Fibroblast of lung (primary cell): ENCODE data around the gene SIPA1. TPM values are rescaled to one million over a fixed set of nuclear protein-coding genes. Genes with fewer than 3 reads are reported as not detected.

ENCODE experiments used
- DNase-seq, 2 donors: peaks; one replicate each; pipeline versions ENCODE4 v3.0.0 to v3.0.0-alpha.2; 2010; ENCODE audit warnings: low read depth in 2 of 2
- H2AFZ ChIP-seq: 2 replicates; pipeline ENCODE4 v1.5.1; 2012; ENCODE audit warnings: low read length, control low read depth, inconsistent platforms
- H3K27ac ChIP-seq: 2 replicates; pipeline ENCODE4 v1.5.1; 2011; ENCODE audit warnings: low read length, control low read depth; ENCODE audit not compliant: insufficient read depth
- H3K27me3 ChIP-seq: 2 replicates; pipeline ENCODE4 v1.5.1; 2011; ENCODE audit warnings: mild to moderate bottlenecking, low read length; ENCODE audit not compliant: control insufficient read depth, insufficient read depth
- H3K36me3 ChIP-seq: 2 replicates; pipeline ENCODE4 v1.5.1; 2011; ENCODE audit warnings: low read length; ENCODE audit not compliant: control insufficient read depth, insufficient read depth
- H3K4me1 ChIP-seq: 2 replicates; pipeline ENCODE4 v1.5.1; 2011; ENCODE audit warnings: low read length; ENCODE audit not compliant: control insufficient read depth, insufficient read depth; ENCODE audit errors: extremely low read depth
- H3K4me2 ChIP-seq: 2 replicates; pipeline ENCODE4 v1.5.1; 2011; ENCODE audit warnings: low read length, control low read depth; ENCODE audit not compliant: insufficient read depth; ENCODE audit errors: extremely low read depth
- H3K4me3 ChIP-seq, 4 experiments: fragments of 200-600 bp in 1 of 4; sonication (generic) in 1 of 4; replicated peaks in 1 of 4; 2 replicates each; pipeline ENCODE4 v1.5.1; 2011 to 2016; ENCODE audit warnings: low read length in 4 of 4, low read depth in 3 of 4, mild to moderate bottlenecking in 3 of 4, control low read depth in 2 of 4, inconsistent platforms in 1 of 4, mixed read lengths in 1 of 4; ENCODE audit not compliant: insufficient read depth in 1 of 4; ENCODE audit errors: control extremely low read depth in 1 of 4
- H3K79me2 ChIP-seq: 2 replicates; pipeline ENCODE4 v1.5.1; 2012; ENCODE audit warnings: mild to moderate bottlenecking, low read length, inconsistent platforms; ENCODE audit not compliant: control insufficient read depth, insufficient read depth
- H3K9ac ChIP-seq: 2 replicates; pipeline ENCODE4 v1.5.1; 2011; ENCODE audit warnings: mild to moderate bottlenecking, low read length, control low read depth; ENCODE audit not compliant: insufficient read depth
- H3K9me3 ChIP-seq: 2 replicates; pipeline ENCODE4 v1.5.1; 2012; ENCODE audit warnings: low read depth, low read length; ENCODE audit not compliant: control insufficient read depth, insufficient read depth
- H4K20me1 ChIP-seq: 2 replicates; pipeline ENCODE4 v1.5.1; 2011; ENCODE audit warnings: low read length; ENCODE audit not compliant: control insufficient read depth, insufficient read depth; ENCODE audit errors: extremely low read depth
- CTCF ChIP-seq, 2 donors: IDR thresholded peaks in 1 of 2; conservative IDR thresholded peaks in 1 of 2; 1 replicate in 1 of 2; 2 replicates in 1 of 2; pipeline ENCODE4 v1.5.1; 2011 to 2012; ENCODE audit warnings: low read length in 2 of 2, control low read depth in 1 of 2, inconsistent platforms in 1 of 2, low read depth in 1 of 2, mild to moderate bottlenecking in 1 of 2
- EZH2 ChIP-seq: IDR thresholded peaks from 2 replicates; pipeline ENCODE4 v1.5.1; 2012; ENCODE audit warnings: low read length, control low read depth, mild to moderate bottlenecking; ENCODE audit errors: missing control alignments
- polyA plus RNA-seq, 2 donors: library from polyadenylated mRNA; depleted of rRNA in 1 of 2; stranded (reverse) in 1 of 2; unstranded in 1 of 2; fragments of >200 nt; gene quantifications; 2 replicates each; pipeline ENCODE4 v1.2.1, GENCODE V29; 2011 to 2012; ENCODE audit warnings: missing spikeins in 1 of 2
- total RNA-seq: library from RNA; depleted of rRNA; stranded (reverse); fragments of >200 nt; gene quantifications from 2 replicates; pipeline ENCODE4 v1.2.1, GENCODE V29; 2014

SIPA1 gene
- total and polyA plus RNA-seq, 2 donors (not counting 1 experiment from before 2014, with no cell fraction given), result 7.8 to 32.5 TPM

- H3K4me1 ChIP-seq, result no peaks in the 10 kb centered on the region
- no peak for TF ChIP-seq CTCF (conservative IDR thresholded peaks at IDR 0.05 in 1 of 2, IDR thresholded peaks at IDR 0.05 in 1 of 2; ENCODE audit: low read depth in 1 of 2, low read length in 2 of 2)
- no peak for TF ChIP-seq EZH2
- H3K4me3 ChIP-seq, result no peak overlapping the region
- no peak overlapping the region for H3K27ac ChIP-seq
- no peak for DNase-seq
- H3K79me2 ChIP-seq, result no peaks in the 10 kb centered on the region
- peaks cover 4% of the 10 kb centered on the region for H3K27me3 ChIP-seq
- no peaks in the 10 kb centered on the region for H3K36me3 ChIP-seq
- no peak overlapping the region for H2AFZ ChIP-seq
- H3K9me3 ChIP-seq, result no peaks in the 10 kb centered on the region
- H3K9ac ChIP-seq, result no peak overlapping the region
- no peak overlapping the region for H3K4me2 ChIP-seq
- H4K20me1 ChIP-seq, result no peaks in the 10 kb centered on the region
Observed at GRCh38 chr11:65699306-65699705, 61.4 kb downstream of the SIPA1 start.

DNA sequence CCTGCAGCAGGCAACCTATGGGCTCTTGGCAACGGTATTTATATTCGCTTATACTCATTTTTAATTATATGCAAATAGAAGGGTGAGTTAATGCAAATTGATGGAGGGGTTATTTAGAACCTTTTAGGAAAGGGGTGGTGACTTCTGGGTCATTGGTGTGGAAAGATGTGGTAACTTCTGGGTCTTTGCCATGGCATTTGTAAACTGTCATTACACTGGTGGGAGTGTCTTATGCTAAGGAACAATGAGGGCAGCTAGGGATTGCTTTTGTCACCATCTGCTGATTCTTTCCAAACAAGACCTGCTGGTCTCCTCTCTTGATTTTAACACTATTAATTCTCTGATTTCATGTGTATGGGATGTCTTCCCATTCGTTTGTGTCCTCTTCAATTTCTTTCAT lies 62.5 kb downstream of the SIPA1 start:
- Histone ChIP-seq H2AFZ (no peak overlapping the region), H3K27ac (no peak overlapping the region), H3K4me3 (no peak overlapping the region), H3K79me2 (no peaks in the 10 kb centered on the region), H3K9me3 (no peaks in the 10 kb centered on the region), H3K4me1 (no peaks in the 10 kb centered on the region), H3K9ac (no peak overlapping the region), H3K27me3 (peaks cover 4% of the 10 kb centered on the region), H3K36me3 (no peaks in the 10 kb centered on the region), H3K4me2 (no peak overlapping the region), H4K20me1 (no peaks in the 10 kb centered on the region)
- TF ChIP-seq EZH2, result no peak
- TF ChIP-seq CTCF (conservative IDR thresholded peaks at IDR 0.05 in 1 of 2, IDR thresholded peaks at IDR 0.05 in 1 of 2; ENCODE audit: low read depth in 1 of 2, low read length in 2 of 2), result no peak
- no peak for DNase-seq

Other genes with a start within 250 kb of the SIPA1 start
- gene NEAT1, start 215.3 kb upstream of the SIPA1 start, total RNA-seq, result 177 and 299 TPM in 2 replicates
- gene NEAT1, start 215.3 kb upstream of the SIPA1 start, polyA plus RNA-seq, result 40.6 and 40.9 TPM in 2 replicates
- 14,068 and 21,991 TPM in 2 replicates for gene MALAT1, start 139.1 kb upstream of the SIPA1 start, total RNA-seq
- gene MALAT1, start 139.1 kb upstream of the SIPA1 start, polyA plus RNA-seq, result 482 and 583 TPM in 2 replicates
- gene SCYL1, start 113.0 kb upstream of the SIPA1 start, total RNA-seq, result 73.2 and 84.6 TPM in 2 replicates
- 58.2 and 62.3 TPM in 2 replicates for gene SCYL1, start 113.0 kb upstream of the SIPA1 start, polyA plus RNA-seq
- gene LTBP3, start 79.7 kb upstream of the SIPA1 start, total RNA-seq, result 37.3 and 39.0 TPM in 2 replicates
- gene LTBP3, start 79.7 kb upstream of the SIPA1 start, polyA plus RNA-seq, result 40.4 and 47.2 TPM in 2 replicates
- gene ZNRD2, start 67.6 kb upstream of the SIPA1 start, total RNA-seq, result 25.8 and 30.8 TPM in 2 replicates
- gene ZNRD2, start 67.6 kb upstream of the SIPA1 start, polyA plus RNA-seq, result 20.8 and 32.0 TPM in 2 replicates
- 17.5 and 23.4 TPM in 2 replicates for gene FAM89B, start 65.6 kb upstream of the SIPA1 start, total RNA-seq
- 18.2 and 18.3 TPM in 2 replicates for gene FAM89B, start 65.6 kb upstream of the SIPA1 start, polyA plus RNA-seq
- 46.5 and 53.5 TPM in 2 replicates for gene EHBP1L1, start 62.0 kb upstream of the SIPA1 start, total RNA-seq
- gene EHBP1L1, start 62.0 kb upstream of the SIPA1 start, polyA plus RNA-seq, result 12.4 and 12.8 TPM in 2 replicates
- gene KCNK7, start 42.3 kb upstream of the SIPA1 start, total RNA-seq, result under 0.01 TPM in 1 of 2 replicates, not detected in the other
- not detected in 2 replicates for gene KCNK7, start 42.3 kb upstream of the SIPA1 start, polyA plus RNA-seq
- gene MAP3K11, start 23.9 kb upstream of the SIPA1 start, total RNA-seq, result 16.7 and 19.3 TPM in 2 replicates
- 10.6 and 14.7 TPM in 2 replicates for gene MAP3K11, start 23.9 kb upstream of the SIPA1 start, polyA plus RNA-seq
- 11.0 and 14.7 TPM in 2 replicates for gene PCNX3, start 22.3 kb upstream of the SIPA1 start, total RNA-seq
- gene PCNX3, start 22.3 kb upstream of the SIPA1 start, polyA plus RNA-seq, result 8.0 and 14.5 TPM in 2 replicates
- 13.9 and 15.7 TPM in 2 replicates for gene RELA, start 24.8 kb downstream of the SIPA1 start, total RNA-seq
- 23.0 and 31.8 TPM in 2 replicates for gene RELA, start 24.8 kb downstream of the SIPA1 start, polyA plus RNA-seq
- 31.3 and 50.4 TPM in 2 replicates for gene KAT5, start 74.2 kb downstream of the SIPA1 start, total RNA-seq
- gene KAT5, start 74.2 kb downstream of the SIPA1 start, polyA plus RNA-seq, result 27.8 and 34.0 TPM in 2 replicates
- 19.5 and 29.1 TPM in 2 replicates for gene RNASEH2C, start 82.7 kb downstream of the SIPA1 start, total RNA-seq
- gene RNASEH2C, start 82.7 kb downstream of the SIPA1 start, polyA plus RNA-seq, result 12.6 and 17.9 TPM in 2 replicates
- gene AP5B1, start 142.9 kb downstream of the SIPA1 start, total RNA-seq, result 5.1 and 6.3 TPM in 2 replicates
- 1.6 and 2.0 TPM in 2 replicates for gene AP5B1, start 142.9 kb downstream of the SIPA1 start, polyA plus RNA-seq
- gene OVOL1, start 149.0 kb downstream of the SIPA1 start, total RNA-seq, result not detected in 2 replicates
- gene OVOL1, start 149.0 kb downstream of the SIPA1 start, polyA plus RNA-seq, result not detected in 2 replicates
- gene SNX32, start 195.9 kb downstream of the SIPA1 start, total RNA-seq, result 2.3 and 3.1 TPM in 2 replicates
- gene SNX32, start 195.9 kb downstream of the SIPA1 start, polyA plus RNA-seq, result 0.33 and 0.66 TPM in 2 replicates
- gene CFL1, start 220.1 kb downstream of the SIPA1 start, total RNA-seq, result 486 and 680 TPM in 2 replicates
- 1,603 and 2,451 TPM in 2 replicates for gene CFL1, start 220.1 kb downstream of the SIPA1 start, polyA plus RNA-seq
- 38.8 and 56.8 TPM in 2 replicates for gene MUS81, start 222.3 kb downstream of the SIPA1 start, total RNA-seq
- 18.7 and 23.6 TPM in 2 replicates for gene MUS81, start 222.3 kb downstream of the SIPA1 start, polyA plus RNA-seq
- 48.0 and 74.0 TPM in 2 replicates for gene EFEMP2, start 234.7 kb downstream of the SIPA1 start, total RNA-seq
- 156 and 161 TPM in 2 replicates for gene EFEMP2, start 234.7 kb downstream of the SIPA1 start, polyA plus RNA-seq
- not detected in 2 replicates for gene CTSW, start 241.7 kb downstream of the SIPA1 start, total RNA-seq
- 0.10 TPM in 1 of 2 replicates, not detected in the other for gene CTSW, start 241.7 kb downstream of the SIPA1 start, polyA plus RNA-seq